H1 (cell line): ENCODE data around the gene NAT9. TPM values are rescaled to one million over a fixed set of nuclear protein-coding genes. Genes with fewer than 3 reads are reported as not detected.

Source experiments
- CTCF ChIA-PET: fragments of 300-600 bp; sonication (Branson Sonifier 250); formaldehyde crosslinking; loops from one replicate; lab custom pipeline; 2021; ENCODE audit not compliant: partially characterized antibody; lab: Charles Lee
- POLR2A ChIA-PET: fragments of 300-600 bp; sonication (Branson Sonifier 250); formaldehyde crosslinking; loops from one replicate; lab custom pipeline; 2021; ENCODE audit warnings: inconsistent platforms; ENCODE audit not compliant: partially characterized antibody; lab: Charles Lee
- DNase-seq, 2 experiments: peaks; one replicate each; pipeline versions ENCODE4 v3.0.0 to v3.0.0-alpha.2; 2010 to 2022; ENCODE audit warnings: low spot score in 2 of 2, low read depth in 1 of 2, mixed read lengths in 1 of 2
- FAIRE-seq: peaks from 2 replicates; lab custom pipeline; 2011; peaks lifted over from hg19 to GRCh38; lab: Jason Lieb, UNC
- H2AFZ ChIP-seq: 2 replicates; pipeline ENCODE4 v1.8.1; 2012; ENCODE audit warnings: low read length, inconsistent platforms
- H2AK5ac ChIP-seq: 2 replicates; pipeline ENCODE4 v1.6.1; 2013; ENCODE audit warnings: low read depth, low read length
- H2BK120ac ChIP-seq: replicated peaks from 2 replicates; pipeline ENCODE3; 2013; ENCODE audit warnings: low read depth, low read length, inconsistent platforms
- H2BK12ac ChIP-seq: 2 replicates; pipeline ENCODE4 v1.6.1; 2013; ENCODE audit warnings: low read depth, low read length
- H2BK15ac ChIP-seq: 2 replicates; pipeline ENCODE4 v1.6.1; 2013; ENCODE audit warnings: low read length
- H2BK20ac ChIP-seq: 2 replicates; pipeline ENCODE4 v1.6.1; 2013; ENCODE audit warnings: low read length
- H2BK5ac ChIP-seq: 2 replicates; pipeline ENCODE4 v1.6.1; 2013; ENCODE audit warnings: low read depth, low read length
- H3K14ac ChIP-seq: 2 replicates; pipeline ENCODE4 v1.6.1; 2013; ENCODE audit warnings: inconsistent platforms; ENCODE audit not compliant: insufficient read length
- H3K18ac ChIP-seq: 2 replicates; pipeline ENCODE4 v1.6.1; 2013; ENCODE audit warnings: low read length; ENCODE audit errors: extremely low read depth
- H3K23ac ChIP-seq: 2 replicates; pipeline ENCODE4 v1.6.1; 2013; ENCODE audit warnings: inconsistent platforms; ENCODE audit not compliant: insufficient read length
- H3K23me2 ChIP-seq: 2 replicates; pipeline ENCODE4 v1.6.1; 2013; ENCODE audit warnings: low read depth, low read length
- H3K27ac ChIP-seq: 2 replicates; pipeline ENCODE4 v1.6.1; 2011; ENCODE audit warnings: low read depth, low read length, inconsistent platforms
- H3K27me3 ChIP-seq, 4 experiments: replicated peaks in 1 of 4; 1 replicate in 1 of 4; 2 replicates in 3 of 4; pipeline versions ENCODE4 v1.6.1 to v1.8.1; 2011 to 2013; ENCODE audit warnings: low read length in 3 of 4, mild to moderate bottlenecking in 3 of 4, inconsistent platforms in 2 of 4, mixed read lengths in 2 of 4, moderate library complexity in 1 of 4; ENCODE audit not compliant: control insufficient read depth in 3 of 4, insufficient read depth in 3 of 4; ENCODE audit errors: extremely low read depth in 1 of 4
- H3K36me3 ChIP-seq, 4 experiments: 2 replicates each; pipeline versions ENCODE4 v1.6.1 to v1.8.1; 2011 to 2013; ENCODE audit warnings: mild to moderate bottlenecking in 4 of 4, low read length in 3 of 4, moderate library complexity in 2 of 4, control low read depth in 1 of 4, inconsistent platforms in 1 of 4; ENCODE audit not compliant: insufficient read depth in 4 of 4, control insufficient read depth in 2 of 4
- H3K4ac ChIP-seq: replicated peaks from 2 replicates; pipeline ENCODE3; 2013; ENCODE audit warnings: low read length, low read depth, mixed read lengths, inconsistent platforms; ENCODE audit not compliant: insufficient read length
- H3K4me1 ChIP-seq, 4 experiments: replicated peaks in 1 of 4; 1 replicate in 1 of 4; 2 replicates in 3 of 4; pipeline versions ENCODE4 v1.6.1 to v1.8.1; 2011 to 2013; ENCODE audit warnings: low read length in 3 of 4, inconsistent platforms in 2 of 4, mixed read lengths in 1 of 4; ENCODE audit not compliant: insufficient read depth in 4 of 4, control insufficient read depth in 3 of 4
- H3K4me2 ChIP-seq, 2 experiments: 2 replicates each; pipeline versions ENCODE4 v1.6.1 to v1.8.1; 2011 to 2013; ENCODE audit warnings: low read depth in 2 of 2, low read length in 2 of 2, control low read depth in 1 of 2, inconsistent platforms in 1 of 2, mild to moderate bottlenecking in 1 of 2; ENCODE audit not compliant: insufficient read depth in 1 of 2
- H3K4me3 ChIP-seq, 4 experiments: fragments of 200-600, 300-600 bp in 1 of 4; sonication (generic), shearing (Covaris generic), sonication (Bioruptor Twin) in 1 of 4; 2 replicates each; pipeline versions ENCODE4 v1.5.1 to v1.8.1; 2011 to 2016; ENCODE audit warnings: low read length in 4 of 4, low read depth in 3 of 4, control low read depth in 2 of 4, inconsistent platforms in 2 of 4, mild to moderate bottlenecking in 2 of 4, mixed read lengths in 1 of 4, moderate library complexity in 1 of 4; ENCODE audit not compliant: insufficient read depth in 2 of 4; ENCODE audit errors: extremely low read depth in 1 of 4
- H3K56ac ChIP-seq: replicated peaks from 2 replicates; pipeline ENCODE3; 2013; ENCODE audit warnings: low read depth, mild to moderate bottlenecking, mixed read lengths, low read length, inconsistent platforms; ENCODE audit not compliant: insufficient read length
- H3K79me1 ChIP-seq: 2 replicates; pipeline ENCODE4 v1.6.1; 2013; ENCODE audit warnings: low read depth, low read length, control low read depth
- H3K79me2 ChIP-seq, 2 experiments: 2 replicates each; pipeline versions ENCODE4 v1.6.1 to v1.8.1; 2012 to 2013; ENCODE audit warnings: low read length in 2 of 2, mild to moderate bottlenecking in 2 of 2, inconsistent platforms in 1 of 2; ENCODE audit not compliant: insufficient read depth in 2 of 2, control insufficient read depth in 1 of 2
- H3K9ac ChIP-seq, 4 experiments: replicated peaks in 1 of 4; 1 replicate in 1 of 4; 2 replicates in 3 of 4; pipeline versions ENCODE4 v1.6.1 to v1.8.1; 2011 to 2013; ENCODE audit warnings: low read depth in 3 of 4, low read length in 3 of 4, control low read depth in 2 of 4, mild to moderate bottlenecking in 2 of 4, moderate library complexity in 2 of 4, inconsistent platforms in 1 of 4; ENCODE audit errors: extremely low read depth in 1 of 4
- H3K9me3 ChIP-seq, 2 experiments: 2 replicates each; pipeline versions ENCODE4 v1.6.1 to v1.8.1; 2012 to 2013; ENCODE audit warnings: mild to moderate bottlenecking in 2 of 2, moderate library complexity in 2 of 2, control low read depth in 1 of 2, inconsistent platforms in 1 of 2, low read depth in 1 of 2, low read length in 1 of 2, mixed read lengths in 1 of 2; ENCODE audit not compliant: insufficient read depth in 2 of 2
- H4K20me1 ChIP-seq, 2 experiments: replicated peaks in 1 of 2; 2 replicates each; pipeline versions ENCODE3 to v1.8.1; 2011 to 2013; ENCODE audit warnings: inconsistent platforms in 2 of 2, low read length in 2 of 2, mild to moderate bottlenecking in 1 of 2; ENCODE audit not compliant: insufficient read depth in 2 of 2, control insufficient read depth in 1 of 2
- H4K5ac ChIP-seq: 2 replicates; pipeline ENCODE4 v1.6.1; 2013; ENCODE audit warnings: low read length, low read depth, mixed read lengths, inconsistent platforms; ENCODE audit not compliant: insufficient read length
- H4K8ac ChIP-seq: 2 replicates; pipeline ENCODE4 v1.8.0; 2013; ENCODE audit warnings: mild to moderate bottlenecking, moderate library complexity, low read length, inconsistent platforms; ENCODE audit not compliant: insufficient read depth; ENCODE audit errors: extremely low read depth
- H4K91ac ChIP-seq: replicated peaks from 2 replicates; pipeline ENCODE3; 2013; ENCODE audit warnings: low read length, mixed read lengths, inconsistent platforms; ENCODE audit not compliant: insufficient read length
- CHD2 ChIP-seq: IDR thresholded peaks from 2 replicates; pipeline ENCODE4 v1.6.1; 2012; ENCODE audit warnings: low read length, improper control_type of control experiment
- WGBS, 2 experiments: shearing (Covaris generic) in 1 of 2; methylation state at CpG; one replicate each; pipeline versions ENCODE4 v1.1.6 to v1.1.7; 2013 to 2015; ENCODE audit warnings: low lambda C conversion rate in 2 of 2, mixed read lengths in 2 of 2, inconsistent platforms in 1 of 2, low coverage in 1 of 2, missing lambda C conversion rate in 1 of 2; ENCODE audit not compliant: insufficient replicate concordance in 2 of 2, insufficient coverage in 1 of 2, insufficient read length in 1 of 2; ENCODE audit errors: extremely low coverage in 1 of 2, missing lambda C conversion rate in 1 of 2; 5-methylcytosine and 5-hydroxymethylcytosine counted together
- polyA plus RNA-seq, 7 experiments: library from polyadenylated mRNA; depleted of rRNA in 3 of 7; stranded (reverse) in 5 of 7; unstranded in 2 of 7; fragments of >200 nt in 5 of 7; fragments of 200-250 nt in 2 of 7; gene quantifications; 1 replicate in 5 of 7; 2 replicates in 1 of 7; 4 replicates in 1 of 7; pipeline versions ENCODE4 v1.2.1 to v1.2.3, GENCODE V29; 2011 to 2013; ENCODE audit warnings: missing spikeins in 2 of 7, mixed read lengths in 2 of 7
- total RNA-seq: library from RNA; stranded (reverse); fragmentation: NEBNext Ultra II Directional; extraction: Animal tissue kit (Norgen Biotek cat#: 25700); gene quantifications from 2 replicates; pipeline ENCODE4 v1.2.1, GENCODE V29; 2021

Gene NAT9
- total and polyA plus RNA-seq, 2 of the 8 experiments (the other 6 are each of a cell fraction or from before 2014, with no cell fraction given): 32.3 to 42.7 TPM

DNA sequence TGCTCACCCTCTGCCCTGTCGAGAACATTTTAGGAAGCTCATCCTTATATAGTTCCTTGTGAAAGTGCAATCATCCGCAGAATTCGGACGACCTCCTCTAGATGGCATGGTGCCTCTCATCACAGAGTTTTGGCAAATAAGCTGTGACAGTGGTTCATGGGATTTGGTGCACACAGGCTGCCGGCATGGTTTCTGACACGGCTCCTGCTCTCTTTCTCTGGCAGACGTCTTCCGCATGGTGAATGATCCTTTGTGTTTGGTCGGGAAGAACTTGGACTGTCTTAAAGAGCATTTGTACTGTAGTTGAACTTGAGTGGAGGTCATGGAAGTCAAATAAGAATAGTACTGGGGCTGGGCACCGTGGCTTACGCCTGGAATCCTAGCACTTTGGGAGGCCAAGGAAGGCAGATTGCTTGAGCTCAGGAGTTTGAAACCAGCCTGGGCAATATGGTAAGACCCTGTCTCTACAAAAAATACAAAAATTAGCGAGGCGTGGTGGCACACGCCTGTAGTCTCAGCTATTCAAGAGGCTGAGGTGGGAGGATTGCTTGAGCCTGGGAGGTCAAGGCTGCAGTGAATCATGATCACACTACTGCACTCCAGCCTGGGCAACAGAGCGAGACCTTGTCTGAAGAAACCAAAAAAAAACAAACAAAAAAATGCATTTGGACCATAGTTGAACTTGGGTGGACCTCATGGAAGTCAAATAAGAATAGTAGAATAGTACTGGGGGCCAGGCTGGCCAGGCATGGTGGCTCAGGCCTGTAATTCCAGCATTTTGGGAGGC is 34.7 kb upstream of the NAT9 start:
- Histone ChIP-seq H2BK120ac (no peak overlapping the region), H3K4me1 (peaks cover 0 to 4% (median 1%) of the 10 kb centered on the region in 4 experiments; a peak in 2 of 7 replicates), H2BK15ac (no peak overlapping the region), H3K14ac (no peak overlapping the region), H2BK5ac (no peak overlapping the region), H3K56ac (no peak overlapping the region), H4K20me1 (peaks cover 13 to 24% of the 10 kb centered on the region in 2 experiments), H3K23ac (no peak overlapping the region), H3K79me2 (no peaks in the 10 kb centered on the region), H3K36me3 (no peaks in the 10 kb centered on the region), H3K9me3 (no peaks in the 10 kb centered on the region), H3K9ac (no peak overlapping the region), H4K5ac (no peak overlapping the region), H4K8ac (no peak overlapping the region), H3K23me2 (no peaks in the 10 kb centered on the region), H3K27ac (no peak overlapping the region), H3K4ac (no peak overlapping the region), H3K18ac (no peak overlapping the region), H3K27me3 (no peaks in the 10 kb centered on the region; a peak in 3 of 7 replicates), H2AK5ac (0 out of 2 replicates have a peak overlapping the region, but pooled peaks have one; percentile 1), H2BK20ac (no peak overlapping the region), H2BK12ac (no peak overlapping the region), H4K91ac (no peak overlapping the region), H2AFZ (no peak overlapping the region), H3K79me1 (no peaks in the 10 kb centered on the region; the same call in 1 of the 2 replicates), H3K4me2 (no peak overlapping the region), H3K4me3 (no peak overlapping the region)
- ChIA-PET CTCF (interaction anchor here (1.9 to 99.6 kb wide), 3 partner anchors 8 to 66 kb away, joined by 5 to 2981 read pairs (median 2981); partner anchors contain the start of genes FDXR, GRIN2C and NAT9), POLR2A (no interaction called here)
- no peak for DNase-seq
- 91% methylated on average over 15 of the region's 15 CpGs; no CpG with 5 or more reads in 1 of the 2 experiments for WGBS, 2 experiments
- FAIRE-seq: no peak
- TF ChIP-seq CHD2: no peak
